GM21529 (cell line): ENCODE measurements around the gene A1BG.
A peak's percentile ranks its signal among the peaks of the same experiment; 100 is the strongest.
"Not testable (repeated sequence)": the region's sequence is repeated elsewhere in the genome, so short reads cannot be mapped to it uniquely, and the experiment has no call there.

Experiments used
- ATAC-seq: cut with Tn5 transposase; IDR thresholded peaks from one replicate; pipeline ENCODE4 v1.9.1; 2021; ENCODE audit not compliant: unreplicated experiment

Gene A1BG

GRCh38 chr19:58336820-58337219 lies 16.5 kb downstream of the A1BG start:
- ATAC-seq: no peak

- no peak for ATAC-seq
Observed at GRCh38 chr19:58336216-58336615, 17.1 kb downstream of the A1BG start.

- no peak for ATAC-seq
Observed at GRCh38 chr19:58335630-58336029, 17.7 kb downstream of the A1BG start.

- ATAC-seq: no peak
Observed at GRCh38 chr19:58334691-58335249, 18.5 kb downstream of the A1BG start.

GRCh38 chr19:58332697-58333096 lies 20.6 kb downstream of the A1BG start:
- no peak for ATAC-seq

GRCh38 chr19:58330458-58330857 lies 22.8 kb downstream of the A1BG start:
- no peak for ATAC-seq

- no peak for ATAC-seq
Observed at GRCh38 chr19:58328999-58329398, 24.3 kb downstream of the A1BG start.

- ATAC-seq: peak; percentile 90
Observed at GRCh38 chr19:58326914-58327726, 26.2 kb downstream of the A1BG start, which contains the start of gene ZSCAN22. Gene ZSCAN22 (plus strand): TSS chr19:58326994. CDS start chr19:58334803, 7,809 bp downstream.

- ATAC-seq: no peak
Observed at GRCh38 chr19:58326501-58326913, 26.8 kb downstream of the A1BG start.

GRCh38 chr19:58325311-58326022 lies 27.8 kb downstream of the A1BG start:
- no peak for ATAC-seq

GRCh38 chr19:58319241-58319640 lies 34.1 kb downstream of the A1BG start:
- no peak for ATAC-seq

GRCh38 chr19:58318297-58318696 lies 35.0 kb downstream of the A1BG start:
- no peak for ATAC-seq

GRCh38 chr19:58317476-58318072 lies 35.7 kb downstream of the A1BG start:
- ATAC-seq: no peak

- ATAC-seq: no peak
Observed at GRCh38 chr19:58315580-58315979, 37.7 kb downstream of the A1BG start.

GRCh38 chr19:58311345-58311865 lies 41.9 kb downstream of the A1BG start:
- no peak for ATAC-seq

- ATAC-seq: not testable (repeated sequence)
Observed at GRCh38 chr19:58310685-58311084, 42.6 kb downstream of the A1BG start.

GRCh38 chr19:58307736-58308135 lies 45.6 kb downstream of the A1BG start:
- no peak for ATAC-seq

- no peak for ATAC-seq
Observed at GRCh38 chr19:58305932-58306323, 47.4 kb downstream of the A1BG start.

GRCh38 chr19:58305065-58305931 lies 48.0 kb downstream of the A1BG start, which contains the start of gene ERVK3-1:
Gene ERVK3-1 (plus strand): TSS chr19:58305377. CDS start chr19:58312169, 6,792 bp downstream.
- ATAC-seq: peak; percentile 91

GRCh38 chr19:58304748-58305064 lies 48.6 kb downstream of the A1BG start:
- ATAC-seq: peak; percentile 7
